HEK293 (cell line): ENCODE measurements around the gene CEBPA.
A peak's percentile ranks its signal among the peaks of the same experiment; 100 is the strongest.

ENCODE experiments used
- CTCF ChIA-PET: fragments of 350-600 bp; formaldehyde crosslinking; extraction: SDS; loops from one replicate; lab custom pipeline; 2021; ENCODE audit warnings: antibody characterized with exemption; lab: Yijun Ruan, JAX
- POLR2A ChIA-PET: fragments of 300-600 bp; formaldehyde crosslinking; extraction: SDS; loops from one replicate; lab custom pipeline; 2020; ENCODE audit warnings: antibody characterized with exemption, inconsistent platforms; lab: Yijun Ruan, JAX
- H3K27ac ChIP-seq: fragments of 200-500 bp; sonication (Bioruptor generic); 2 replicates; pipeline ENCODE4 v1.5.1; 2014; ENCODE audit warnings: low read depth, low read length, control low read depth, inconsistent platforms; ENCODE audit errors: extremely low read depth
- H3K36me3 ChIP-seq, 2 experiments: fragments of 200-500 bp in 1 of 2; sonication (Bioruptor generic) in 1 of 2; 1 replicate in 1 of 2; 2 replicates in 1 of 2; pipeline ENCODE4 v1.5.1; 2014 to 2017; ENCODE audit warnings: inconsistent platforms in 2 of 2, low read length in 2 of 2; ENCODE audit not compliant: control insufficient read depth in 2 of 2, insufficient read depth in 1 of 2
- H3K4me1 ChIP-seq: fragments of 200-500 bp; sonication (Bioruptor generic); 2 replicates; pipeline ENCODE4 v1.5.1; 2014; ENCODE audit warnings: mild to moderate bottlenecking, low read length, inconsistent platforms; ENCODE audit not compliant: control insufficient read depth, insufficient read depth
- H3K4me3 ChIP-seq: 2 replicates; pipeline ENCODE4 v1.5.1; 2011; ENCODE audit warnings: low read depth, mild to moderate bottlenecking, control low read depth, low read length, moderate library complexity
- H3K9me3 ChIP-seq: fragments of 200-500 bp; sonication (Bioruptor generic); 2 replicates; pipeline ENCODE4 v1.5.1; 2014; ENCODE audit warnings: low read depth, low read length, inconsistent platforms; ENCODE audit not compliant: control insufficient read depth, insufficient read depth
- EGR2 ChIP-seq: fragments of 450-650 bp; formaldehyde crosslinking; IDR thresholded peaks from 2 replicates; pipeline ENCODE4 v1.5.1; 2016; ENCODE audit warnings: low read depth, missing biosample characterization, missing genetic modification characterization
- GLIS1 ChIP-seq: fragments of 450-650 bp; formaldehyde crosslinking; IDR thresholded peaks from 2 replicates; pipeline ENCODE4 v1.5.1; 2016; ENCODE audit warnings: missing biosample characterization, missing genetic modification characterization
- GLIS2 ChIP-seq: fragments of 450-650 bp; formaldehyde crosslinking; IDR thresholded peaks from 2 replicates; pipeline ENCODE4 v1.5.1; 2016; ENCODE audit warnings: missing biosample characterization, missing genetic modification characterization
- HOXC10 ChIP-seq: sonication (generic); formaldehyde crosslinking; IDR thresholded peaks from 2 replicates; pipeline ENCODE4 v1.8.1; 2023; ENCODE audit warnings: mild to moderate bottlenecking, missing genetic modification reagents
- TRIM28 ChIP-seq: IDR thresholded peaks from 2 replicates; pipeline ENCODE4 v1.6.1; 2011; ENCODE audit warnings: low read length, control low read depth, borderline replicate concordance
- ZBTB48 ChIP-seq: fragments of 450-650 bp; formaldehyde crosslinking; IDR thresholded peaks from 2 replicates; pipeline ENCODE4 v1.5.1; 2016; ENCODE audit warnings: missing biosample characterization, missing genetic modification characterization
- ZIC2 ChIP-seq: fragments of 450-650 bp; formaldehyde crosslinking; IDR thresholded peaks from 2 replicates; pipeline ENCODE4 v1.5.1; 2016; ENCODE audit warnings: missing biosample characterization, missing genetic modification characterization
- ZNF10 ChIP-seq: fragments of 450-650 bp; formaldehyde crosslinking; IDR thresholded peaks from 2 replicates; pipeline ENCODE4 v1.5.1; 2017; ENCODE audit warnings: missing biosample characterization, missing genetic modification characterization
- ZNF146 ChIP-seq: fragments of 450-650 bp; formaldehyde crosslinking; IDR thresholded peaks from 2 replicates; pipeline ENCODE4 v1.5.1; 2016; ENCODE audit warnings: missing biosample characterization, missing genetic modification characterization
- ZNF16 ChIP-seq: fragments of 450-650 bp; formaldehyde crosslinking; IDR thresholded peaks from 2 replicates; pipeline ENCODE4 v1.5.1; 2016; ENCODE audit warnings: low read depth, missing biosample characterization, missing genetic modification characterization
- ZNF223 ChIP-seq: fragments of 450-650 bp; formaldehyde crosslinking; IDR thresholded peaks from 2 replicates; pipeline ENCODE4 v1.5.1; 2016; ENCODE audit warnings: missing biosample characterization, missing genetic modification characterization
- ZNF23 ChIP-seq: fragments of 450-650 bp; formaldehyde crosslinking; IDR thresholded peaks from 2 replicates; pipeline ENCODE4 v1.5.1; 2016; ENCODE audit warnings: missing biosample characterization, missing genetic modification characterization, borderline replicate concordance
- ZNF24 ChIP-seq: fragments of 450-650 bp; formaldehyde crosslinking; IDR thresholded peaks from 2 replicates; pipeline ENCODE4 v1.5.1; 2016; ENCODE audit warnings: missing biosample characterization, missing genetic modification characterization
- ZNF366 ChIP-seq: fragments of 450-650 bp; formaldehyde crosslinking; conservative IDR thresholded peaks from 2 replicates; pipeline ENCODE4 v1.5.1; 2016; ENCODE audit warnings: missing biosample characterization, missing genetic modification characterization
- ZNF391 ChIP-seq: fragments of 450-650 bp; formaldehyde crosslinking; IDR thresholded peaks from 2 replicates; pipeline ENCODE4 v1.5.1; 2016; ENCODE audit warnings: low read depth, missing biosample characterization, missing genetic modification characterization, borderline replicate concordance
- ZNF561 ChIP-seq: fragments of 450-650 bp; IDR thresholded peaks from 2 replicates; pipeline ENCODE4 v1.5.1; 2018; ENCODE audit warnings: missing biosample characterization, missing genetic modification characterization, borderline replicate concordance
- ZSCAN16 ChIP-seq: fragments of 450-650 bp; formaldehyde crosslinking; IDR thresholded peaks from 2 replicates; pipeline ENCODE4 v1.5.1; 2016; ENCODE audit warnings: missing biosample characterization, missing genetic modification characterization
- TF ChIP-seq, protein P1 (sequence below): fragments of 450-650 bp; formaldehyde crosslinking; IDR thresholded peaks from 2 replicates; pipeline ENCODE4 v1.5.1; 2016; ENCODE audit warnings: missing biosample characterization, missing genetic modification characterization
- TF ChIP-seq, protein P2 (sequence below): fragments of 450-650 bp; formaldehyde crosslinking; IDR thresholded peaks from 2 replicates; pipeline ENCODE4 v1.5.1; 2016; ENCODE audit warnings: missing biosample characterization, missing genetic modification characterization
- TF ChIP-seq, protein P3 (sequence below): fragments of 450-650 bp; formaldehyde crosslinking; IDR thresholded peaks from 2 replicates; pipeline ENCODE4 v1.5.1; 2017; ENCODE audit warnings: missing biosample characterization, missing genetic modification characterization
- TF ChIP-seq, protein P4 (sequence below): fragments of 450-650 bp; formaldehyde crosslinking; IDR thresholded peaks from 2 replicates; pipeline ENCODE4 v1.5.1; 2016; ENCODE audit warnings: missing biosample characterization, missing genetic modification characterization, borderline replicate concordance
- TF ChIP-seq, protein P5 (sequence below): fragments of 450-650 bp; formaldehyde crosslinking; IDR thresholded peaks from 2 replicates; pipeline ENCODE4 v1.5.1; 2016; ENCODE audit warnings: missing biosample characterization, missing genetic modification characterization
- TF ChIP-seq, protein P6 (sequence below): fragments of 450-650 bp; formaldehyde crosslinking; IDR thresholded peaks from 2 replicates; pipeline ENCODE4 v1.5.1; 2016; ENCODE audit warnings: missing biosample characterization, missing genetic modification characterization, low read depth
- TF ChIP-seq, protein P7 (sequence below): fragments of 450-650 bp; formaldehyde crosslinking; IDR thresholded peaks from 2 replicates; pipeline ENCODE4 v1.5.1; 2016; ENCODE audit warnings: missing biosample characterization, missing genetic modification characterization
- TF ChIP-seq, protein P8 (sequence below): fragments of 450-650 bp; formaldehyde crosslinking; IDR thresholded peaks from 2 replicates; pipeline ENCODE4; 2016; ENCODE audit warnings: missing biosample characterization, missing genetic modification characterization

Gene CEBPA

DNA sequence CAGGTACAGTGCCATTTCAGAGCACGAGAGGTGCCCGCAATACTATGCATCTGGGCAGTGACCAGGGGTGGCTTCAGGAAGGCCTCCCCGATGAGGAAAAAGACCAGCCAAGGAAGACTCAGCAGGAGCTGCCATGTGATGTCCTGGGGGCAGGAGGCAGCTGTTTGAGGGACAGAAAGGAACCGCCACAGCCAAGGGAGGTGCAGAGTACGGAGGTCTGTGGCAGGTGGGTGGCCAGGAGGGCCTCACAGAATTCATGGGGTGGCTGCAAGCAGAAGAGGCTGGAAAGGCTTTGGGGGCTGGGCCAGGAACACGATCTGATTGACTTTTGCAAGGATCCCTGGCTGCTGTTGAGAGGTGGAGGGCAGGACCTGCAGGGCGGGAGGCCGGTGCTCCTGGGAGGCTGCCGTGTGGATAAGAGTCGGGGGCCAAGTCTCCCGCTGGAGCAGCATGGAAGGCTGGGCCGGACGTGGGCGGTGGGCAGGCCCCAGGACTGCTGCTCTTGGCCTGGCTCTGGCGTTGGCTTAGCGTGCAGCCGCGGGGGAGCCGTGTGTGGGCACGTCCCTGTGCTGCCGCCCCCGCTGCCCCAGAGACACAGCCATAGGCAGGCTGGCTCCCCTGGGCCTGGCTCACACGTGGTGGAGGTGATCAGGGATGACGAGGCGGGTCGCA, 29.1 kb downstream of the CEBPA start:
- POLR2A ChIA-PET = no interaction called here
- Histone ChIP-seq H3K27ac (peak overlapping the region; percentile 17; the same call in 1 of the 2 replicates), H3K4me1 (peaks cover 12% of the 10 kb centered on the region)
- TF ChIP-seq ZNF366 (tag by site-specific recombination) (no peak), ZNF146 (tag by site-specific recombination) (peak; percentile 27; the same call in 1 of the 2 replicates), GLIS1 (tag by site-specific recombination) (peak; percentile 84), ZNF223 (tag by site-specific recombination) (no peak), ZIC2 (tag by site-specific recombination) (peak; percentile 99), GLIS2 (tag by site-specific recombination) (peak; percentile 64; the same call in 1 of the 2 replicates), ZNF561 (tag by site-specific recombination) (no peak), HOXC10 (CRISPR knock-in tag) (no peak), ZNF24 (tag by site-specific recombination) (no peak), ZSCAN16 (tag by site-specific recombination) (no peak), ZNF10 (no peak), ZNF16 (tag by site-specific recombination) (no peak), ZNF23 (tag by site-specific recombination) (no peak), TRIM28 (no peak), EGR2 (tag by site-specific recombination) (peak; percentile 99), ZBTB48 (tag by site-specific recombination) (peak; percentile 64; the same call in 1 of the 2 replicates), ZNF391 (tag by site-specific recombination) (no peak)
- TF ChIP-seq, protein P1, sequence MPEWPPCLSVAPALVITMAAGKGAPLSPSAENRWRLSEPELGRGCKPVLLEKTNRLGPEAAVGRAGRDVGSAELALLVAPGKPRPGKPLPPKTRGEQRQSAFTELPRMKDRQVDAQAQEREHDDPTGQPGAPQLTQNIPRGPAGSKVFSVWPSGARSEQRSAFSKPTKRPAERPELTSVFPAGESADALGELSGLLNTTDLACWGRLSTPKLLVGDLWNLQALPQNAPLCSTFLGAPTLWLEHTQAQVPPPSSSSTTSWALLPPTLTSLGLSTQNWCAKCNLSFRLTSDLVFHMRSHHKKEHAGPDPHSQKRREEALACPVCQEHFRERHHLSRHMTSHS (tag by site-specific recombination) = no peak
- TF ChIP-seq, protein P2, sequence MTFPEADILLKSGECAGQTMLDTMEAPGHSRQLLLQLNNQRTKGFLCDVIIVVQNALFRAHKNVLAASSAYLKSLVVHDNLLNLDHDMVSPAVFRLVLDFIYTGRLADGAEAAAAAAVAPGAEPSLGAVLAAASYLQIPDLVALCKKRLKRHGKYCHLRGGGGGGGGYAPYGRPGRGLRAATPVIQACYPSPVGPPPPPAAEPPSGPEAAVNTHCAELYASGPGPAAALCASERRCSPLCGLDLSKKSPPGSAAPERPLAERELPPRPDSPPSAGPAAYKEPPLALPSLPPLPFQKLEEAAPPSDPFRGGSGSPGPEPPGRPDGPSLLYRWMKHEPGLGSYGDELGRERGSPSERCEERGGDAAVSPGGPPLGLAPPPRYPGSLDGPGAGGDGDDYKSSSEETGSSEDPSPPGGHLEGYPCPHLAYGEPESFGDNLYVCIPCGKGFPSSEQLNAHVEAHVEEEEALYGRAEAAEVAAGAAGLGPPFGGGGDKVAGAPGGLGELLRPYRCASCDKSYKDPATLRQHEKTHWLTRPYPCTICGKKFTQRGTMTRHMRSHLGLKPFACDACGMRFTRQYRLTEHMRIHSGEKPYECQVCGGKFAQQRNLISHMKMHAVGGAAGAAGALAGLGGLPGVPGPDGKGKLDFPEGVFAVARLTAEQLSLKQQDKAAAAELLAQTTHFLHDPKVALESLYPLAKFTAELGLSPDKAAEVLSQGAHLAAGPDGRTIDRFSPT (tag by site-specific recombination) = peak; percentile 13; the same call in 1 of the 2 replicates
- TF ChIP-seq, protein P3, sequence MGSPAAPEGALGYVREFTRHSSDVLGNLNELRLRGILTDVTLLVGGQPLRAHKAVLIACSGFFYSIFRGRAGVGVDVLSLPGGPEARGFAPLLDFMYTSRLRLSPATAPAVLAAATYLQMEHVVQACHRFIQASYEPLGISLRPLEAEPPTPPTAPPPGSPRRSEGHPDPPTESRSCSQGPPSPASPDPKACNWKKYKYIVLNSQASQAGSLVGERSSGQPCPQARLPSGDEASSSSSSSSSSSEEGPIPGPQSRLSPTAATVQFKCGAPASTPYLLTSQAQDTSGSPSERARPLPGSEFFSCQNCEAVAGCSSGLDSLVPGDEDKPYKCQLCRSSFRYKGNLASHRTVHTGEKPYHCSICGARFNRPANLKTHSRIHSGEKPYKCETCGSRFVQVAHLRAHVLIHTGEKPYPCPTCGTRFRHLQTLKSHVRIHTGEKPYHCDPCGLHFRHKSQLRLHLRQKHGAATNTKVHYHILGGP (tag by site-specific recombination) = no peak
- TF ChIP-seq, protein P4, sequence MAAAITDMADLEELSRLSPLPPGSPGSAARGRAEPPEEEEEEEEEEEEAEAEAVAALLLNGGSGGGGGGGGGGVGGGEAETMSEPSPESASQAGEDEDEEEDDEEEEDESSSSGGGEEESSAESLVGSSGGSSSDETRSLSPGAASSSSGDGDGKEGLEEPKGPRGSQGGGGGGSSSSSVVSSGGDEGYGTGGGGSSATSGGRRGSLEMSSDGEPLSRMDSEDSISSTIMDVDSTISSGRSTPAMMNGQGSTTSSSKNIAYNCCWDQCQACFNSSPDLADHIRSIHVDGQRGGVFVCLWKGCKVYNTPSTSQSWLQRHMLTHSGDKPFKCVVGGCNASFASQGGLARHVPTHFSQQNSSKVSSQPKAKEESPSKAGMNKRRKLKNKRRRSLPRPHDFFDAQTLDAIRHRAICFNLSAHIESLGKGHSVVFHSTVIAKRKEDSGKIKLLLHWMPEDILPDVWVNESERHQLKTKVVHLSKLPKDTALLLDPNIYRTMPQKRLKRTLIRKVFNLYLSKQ = no peak
- TF ChIP-seq, protein P5, sequence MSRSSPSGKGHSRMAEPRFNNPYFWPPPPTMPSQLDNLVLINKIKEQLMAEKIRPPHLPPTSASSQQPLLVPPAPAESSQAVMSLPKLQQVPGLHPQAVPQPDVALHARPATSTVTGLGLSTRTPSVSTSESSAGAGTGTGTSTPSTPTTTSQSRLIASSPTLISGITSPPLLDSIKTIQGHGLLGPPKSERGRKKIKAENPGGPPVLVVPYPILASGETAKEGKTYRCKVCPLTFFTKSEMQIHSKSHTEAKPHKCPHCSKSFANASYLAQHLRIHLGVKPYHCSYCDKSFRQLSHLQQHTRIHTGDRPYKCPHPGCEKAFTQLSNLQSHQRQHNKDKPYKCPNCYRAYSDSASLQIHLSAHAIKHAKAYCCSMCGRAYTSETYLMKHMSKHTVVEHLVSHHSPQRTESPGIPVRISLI = no peak
- TF ChIP-seq, protein P6, sequence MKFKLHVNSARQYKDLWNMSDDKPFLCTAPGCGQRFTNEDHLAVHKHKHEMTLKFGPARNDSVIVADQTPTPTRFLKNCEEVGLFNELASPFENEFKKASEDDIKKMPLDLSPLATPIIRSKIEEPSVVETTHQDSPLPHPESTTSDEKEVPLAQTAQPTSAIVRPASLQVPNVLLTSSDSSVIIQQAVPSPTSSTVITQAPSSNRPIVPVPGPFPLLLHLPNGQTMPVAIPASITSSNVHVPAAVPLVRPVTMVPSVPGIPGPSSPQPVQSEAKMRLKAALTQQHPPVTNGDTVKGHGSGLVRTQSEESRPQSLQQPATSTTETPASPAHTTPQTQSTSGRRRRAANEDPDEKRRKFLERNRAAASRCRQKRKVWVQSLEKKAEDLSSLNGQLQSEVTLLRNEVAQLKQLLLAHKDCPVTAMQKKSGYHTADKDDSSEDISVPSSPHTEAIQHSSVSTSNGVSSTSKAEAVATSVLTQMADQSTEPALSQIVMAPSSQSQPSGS = no peak
- TF ChIP-seq, protein P7, sequence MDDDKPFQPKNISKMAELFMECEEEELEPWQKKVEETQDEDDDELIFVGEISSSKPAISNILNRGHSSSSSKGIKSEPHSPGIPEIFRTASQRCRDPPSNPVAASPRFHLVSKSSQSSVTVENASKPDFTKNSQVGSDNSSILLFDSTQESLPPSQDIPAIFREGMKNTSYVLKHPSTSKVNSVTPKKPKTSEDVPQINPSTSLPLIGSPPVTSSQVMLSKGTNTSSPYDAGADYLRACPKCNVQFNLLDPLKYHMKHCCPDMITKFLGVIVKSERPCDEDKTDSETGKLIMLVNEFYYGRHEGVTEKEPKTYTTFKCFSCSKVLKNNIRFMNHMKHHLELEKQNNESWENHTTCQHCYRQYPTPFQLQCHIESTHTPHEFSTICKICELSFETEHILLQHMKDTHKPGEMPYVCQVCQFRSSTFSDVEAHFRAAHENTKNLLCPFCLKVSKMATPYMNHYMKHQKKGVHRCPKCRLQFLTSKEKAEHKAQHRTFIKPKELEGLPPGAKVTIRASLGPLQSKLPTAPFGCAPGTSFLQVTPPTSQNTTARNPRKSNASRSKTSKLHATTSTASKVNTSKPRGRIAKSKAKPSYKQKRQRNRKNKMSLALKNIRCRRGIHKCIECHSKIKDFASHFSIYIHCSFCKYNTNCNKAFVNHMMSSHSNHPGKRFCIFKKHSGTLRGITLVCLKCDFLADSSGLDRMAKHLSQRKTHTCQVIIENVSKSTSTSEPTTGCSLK (tag by site-specific recombination) = no peak
- TF ChIP-seq, protein P8, sequence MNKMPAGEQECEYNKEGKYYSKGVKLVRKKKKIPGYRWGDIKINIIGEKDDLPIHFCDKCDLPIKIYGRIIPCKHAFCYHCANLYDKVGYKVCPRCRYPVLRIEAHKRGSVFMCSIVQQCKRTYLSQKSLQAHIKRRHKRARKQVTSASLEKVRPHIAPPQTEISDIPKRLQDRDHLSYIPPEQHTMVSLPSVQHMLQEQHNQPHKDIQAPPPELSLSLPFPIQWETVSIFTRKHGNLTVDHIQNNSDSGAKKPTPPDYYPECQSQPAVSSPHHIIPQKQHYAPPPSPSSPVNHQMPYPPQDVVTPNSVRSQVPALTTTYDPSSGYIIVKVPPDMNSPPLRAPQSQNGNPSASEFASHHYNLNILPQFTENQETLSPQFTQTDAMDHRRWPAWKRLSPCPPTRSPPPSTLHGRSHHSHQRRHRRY (tag by site-specific recombination) = no peak

More for the DNA sequence above, 29.1 kb downstream of the CEBPA start:
- no peak overlapping the region for H3K4me3 ChIP-seq
- no peaks in the 10 kb centered on the region for H3K9me3 ChIP-seq
- CTCF ChIA-PET = interaction anchor here (1.0 kb wide), 1 partner anchor 137 kb away, joined by 3 read pairs; no protein-coding TSS in a partner anchor
- H3K36me3 ChIP-seq = no peaks in the 10 kb centered on the region
